ENCODE results near the gene RPL7A. TPM values are rescaled to one million over a fixed set of nuclear protein-coding genes. Genes with fewer than 3 reads are reported as not detected.
"Not testable (repeated sequence)": the region's sequence is repeated elsewhere in the genome, so short reads cannot be mapped to it uniquely, and the experiment has no call there.

Gene RPL7A
- total RNA-seq, 1 experiment from 2014 or later: 1,920 TPM

GRCh38 chr9:133333566-133333965 is 14.5 kb upstream of the RPL7A start:
- intact Hi-C loops (cut with micrococcal nuclease; ENCODE audit: unreplicated experiment): no loop called here
- POLR2A ChIA-PET (ENCODE audit: low non-redundant PET): no interaction called here
- CTCF ChIA-PET: no interaction called here
- TF ChIP-seq EZH2 (IDR thresholded peaks at IDR 0.05; ENCODE audit: borderline replicate concordance, low read depth, low read length, poor library complexity, severe bottlenecking) (no peak), CTCF (conservative IDR thresholded peaks at IDR 0.05; ENCODE audit: low read depth, low read length) (no peak)
- H3K27ac ChIP-seq (ENCODE audit: low read depth, low read length, poor library complexity, severe bottlenecking): no peak overlapping the region
- DNase-seq (ENCODE audit: low spot score): no peak
- peaks cover 49% of the 10 kb centered on the region for H3K36me3 ChIP-seq (ENCODE audit: insufficient read depth, low read length, poor library complexity, severe bottlenecking)
- peaks cover 14% of the 10 kb centered on the region for H3K4me1 ChIP-seq (ENCODE audit: insufficient read depth, low read length, poor library complexity, severe bottlenecking)
- no peaks in the 10 kb centered on the region for H3K27me3 ChIP-seq (replicated peaks; ENCODE audit: insufficient read depth, low read depth, low read length, poor library complexity)
- H3K9me3 ChIP-seq (ENCODE audit: low read depth, low read length, poor library complexity, severe bottlenecking): no peaks in the 10 kb centered on the region
- no TSS peak for BruUV-seq (replicated peaks)
- no peak overlapping the region for H3K4me3 ChIP-seq (ENCODE audit: low read depth, low read length, poor library complexity, severe bottlenecking)

- H3K4me1 ChIP-seq (ENCODE audit: insufficient read depth, low read length, poor library complexity, severe bottlenecking): peaks cover 14% of the 10 kb centered on the region
- peaks cover 49% of the 10 kb centered on the region for H3K36me3 ChIP-seq (ENCODE audit: insufficient read depth, low read length, poor library complexity, severe bottlenecking)
- DNase-seq (ENCODE audit: low spot score): no peak
- intact Hi-C loops (cut with micrococcal nuclease; ENCODE audit: unreplicated experiment): no loop called here
- ChIA-PET POLR2A (ENCODE audit: low non-redundant PET) (no interaction called here), CTCF (no interaction called here)
- TF ChIP-seq CTCF (conservative IDR thresholded peaks at IDR 0.05; ENCODE audit: low read depth, low read length) (no peak), EZH2 (IDR thresholded peaks at IDR 0.05; ENCODE audit: borderline replicate concordance, low read depth, low read length, poor library complexity, severe bottlenecking) (no peak)
- H3K4me3 ChIP-seq (ENCODE audit: low read depth, low read length, poor library complexity, severe bottlenecking): no peak overlapping the region
- BruUV-seq (replicated peaks): no TSS peak
- no peaks in the 10 kb centered on the region for H3K27me3 ChIP-seq (replicated peaks; ENCODE audit: insufficient read depth, low read depth, low read length, poor library complexity)
- H3K27ac ChIP-seq (ENCODE audit: low read depth, low read length, poor library complexity, severe bottlenecking): no peak overlapping the region
- H3K9me3 ChIP-seq (ENCODE audit: low read depth, low read length, poor library complexity, severe bottlenecking): no peaks in the 10 kb centered on the region
Observed at GRCh38 chr9:133334161-133334560, 13.9 kb upstream of the RPL7A start.

- Histone ChIP-seq H3K4me3 (ENCODE audit: low read depth, low read length, poor library complexity, severe bottlenecking) (peak overlapping the region; percentile 61), H3K4me1 (ENCODE audit: insufficient read depth, low read length, poor library complexity, severe bottlenecking) (peaks cover 14% of the 10 kb centered on the region), H3K36me3 (ENCODE audit: insufficient read depth, low read length, poor library complexity, severe bottlenecking) (peaks cover 57% of the 10 kb centered on the region)
- DNase-seq (ENCODE audit: low spot score); H3K9me3 ChIP-seq (ENCODE audit: low read depth, low read length, poor library complexity, severe bottlenecking); H3K27me3 ChIP-seq (replicated peaks; ENCODE audit: insufficient read depth, low read depth, low read length, poor library complexity); intact Hi-C loops (cut with micrococcal nuclease; ENCODE audit: unreplicated experiment); BruUV-seq (replicated peaks); H3K27ac ChIP-seq (ENCODE audit: low read depth, low read length, poor library complexity, severe bottlenecking); POLR2A ChIA-PET (ENCODE audit: low non-redundant PET): not testable (repeated sequence)
- CTCF ChIA-PET: interaction anchor here (0.6 kb wide), 1 partner anchor 1075 kb away, joined by 4 read pairs; no protein-coding TSS in a partner anchor
Observed at GRCh38 chr9:133334888-133335287, 13.1 kb upstream of the RPL7A start.
